ENCODE data around the gene PRKD3. TPM values are rescaled to one million over a fixed set of nuclear protein-coding genes. Genes with fewer than 3 reads are reported as not detected.

The PRKD3 gene
- total and polyA plus RNA-seq, 10 of the 15 experiments (the other 5 are each of a cell fraction or from before 2014, with no cell fraction given): 3.3 to 14.9 (median 7.9) TPM

DNA sequence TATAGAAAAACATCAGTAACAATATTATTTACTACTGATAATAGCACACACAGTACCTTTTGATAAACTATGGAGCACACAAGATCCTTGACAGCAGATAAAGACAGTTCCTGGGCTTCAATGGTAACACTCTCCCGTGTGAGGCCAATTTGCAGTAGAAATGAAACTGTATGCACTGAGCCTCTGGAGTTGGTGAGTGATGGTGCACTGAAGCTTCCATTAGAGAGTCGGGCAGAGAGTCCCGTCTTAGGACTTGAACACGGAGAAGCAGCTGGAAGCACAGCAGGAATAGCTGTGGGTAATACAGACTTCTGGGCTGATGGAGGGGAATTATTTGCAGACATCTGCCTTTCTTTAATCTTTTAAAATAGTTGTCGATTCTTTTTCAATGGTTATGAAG, 8.5 kb downstream of the PRKD3 start:
- H3K4me1 ChIP-seq (ENCODE audit: control insufficient read depth, insufficient read depth, low read length): peaks cover 5% of the 10 kb centered on the region; the same call in 1 of the 2 replicates
- no peak overlapping the region for H3K4me3 ChIP-seq
- intact Hi-C loops (cut with micrococcal nuclease; ENCODE audit: unreplicated experiment): loop anchor here (5.0 kb wide), 1 partner anchor 76 kb away; no protein-coding TSS in a partner anchor

DNA sequence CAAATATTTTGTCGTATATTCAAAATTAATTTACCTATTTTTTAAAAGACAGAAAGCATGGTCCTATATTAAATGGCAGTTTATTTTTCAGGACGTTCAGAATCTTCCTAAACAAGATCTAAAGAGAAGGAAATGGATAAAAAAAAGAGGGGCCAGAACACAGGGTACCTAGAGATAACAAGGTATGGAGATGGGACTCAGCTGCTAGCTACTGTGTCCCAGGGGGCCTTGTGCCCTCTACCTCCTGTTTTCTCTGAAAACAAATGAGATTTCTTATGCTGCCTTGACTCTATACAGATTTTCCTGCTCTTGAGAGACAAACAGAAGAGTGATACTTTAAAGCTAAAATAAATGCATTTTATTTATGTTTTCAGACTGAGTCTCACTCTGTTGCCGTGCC, 9.3 kb downstream of the PRKD3 start:
- no TSS peak for BruUV-seq (replicated peaks)
- SMC1A ChIA-PET (ENCODE audit: uncharacterized antibody, unreplicated experiment): interaction anchor here (0.7 kb wide), 1 partner anchor 50 kb away, joined by 3 read pairs; no protein-coding TSS in a partner anchor
- peaks cover 0 to 4% of the 10 kb centered on the region in 2 experiments; a peak in 1 of 4 replicates for H3K36me3 ChIP-seq (ENCODE audit: control insufficient read depth in 2 of 2, insufficient read depth in 2 of 2, low read length in 1 of 2)
- no peaks in the 10 kb centered on the region for H3K27me3 ChIP-seq (replicated peaks in 1 of 2; ENCODE audit: control insufficient read depth in 2 of 2, insufficient read depth in 2 of 2, low read length in 1 of 2)
- no peaks in the 10 kb centered on the region for H3K9me3 ChIP-seq (replicated peaks; ENCODE audit: control insufficient read depth, insufficient read depth, low read length)
- no peak overlapping the region for H3K27ac ChIP-seq (ENCODE audit: control insufficient read depth, insufficient read depth)
- in situ Hi-C loops (cut with MboI) (no loop called here), intact Hi-C loops (cut with micrococcal nuclease; ENCODE audit: unreplicated experiment) (loop anchor here (5.0 kb wide), 1 partner anchor 77 kb away; no protein-coding TSS in a partner anchor)
- no peaks in the 10 kb centered on the region for H4K20me1 ChIP-seq (ENCODE audit: control insufficient read depth, insufficient read depth)
- CTCF ChIA-PET: interaction anchor here (0.7 to 3.0 kb wide), 2 partner anchors 8 to 1052 kb away, joined by 3 to 11 read pairs; no protein-coding TSS in a partner anchor
- peaks cover 5% of the 10 kb centered on the region; the same call in 1 of the 2 replicates for H3K4me1 ChIP-seq (ENCODE audit: control insufficient read depth, insufficient read depth, low read length)
- no peak overlapping the region for H2AFZ ChIP-seq (ENCODE audit: control insufficient read depth, low read depth, low read length)
- no peak overlapping the region for H3K9ac ChIP-seq (ENCODE audit: control insufficient read depth, insufficient read depth, low read length)
- ATAC-seq: no peak
- RAD21 ChIA-PET (ENCODE audit: unreplicated experiment): no interaction called here
- H3K79me2 ChIP-seq (ENCODE audit: control insufficient read depth, insufficient read depth, low read length): no peaks in the 10 kb centered on the region; the same call in none of the 2 replicates
- POLR2A ChIA-PET: no interaction called here
- WGBS (ENCODE audit: insufficient coverage, insufficient replicate concordance, low lambda C conversion rate, missing lambda C conversion rate): 22% methylated on average over 3 of the region's 3 CpGs
- no peak for FAIRE-seq
- no peak overlapping the region for H3K4me3 ChIP-seq
- no peak overlapping the region for H3K4me2 ChIP-seq (ENCODE audit: control insufficient read depth, insufficient read depth)
- DNase-seq (ENCODE audit: low read depth, low spot score): no peak
- TF ChIP-seq LARP7 (IDR thresholded peaks at IDR 0.05) (no peak), MYC (IDR thresholded peaks at IDR 0.05; ENCODE audit: insufficient read depth, insufficient read length, insufficient replicate concordance, low read length, severe bottlenecking) (no peak), FOXK2 (IDR thresholded peaks at IDR 0.05) (no peak), KAT2A (conservative IDR thresholded peaks at IDR 0.05; ENCODE audit: control insufficient read depth, low read depth, low read length) (no peak), TCF7 (IDR thresholded peaks at IDR 0.05; ENCODE audit: borderline replicate concordance) (no peak), MEF2B (IDR thresholded peaks at IDR 0.05; ENCODE audit: partially characterized antibody, poor library complexity, severe bottlenecking) (no peak)

More for the DNA sequence above, 8.5 kb downstream of the PRKD3 start:
- ATAC-seq: no peak
- FAIRE-seq: no peak
- DNase-seq (ENCODE audit: low read depth, low spot score): no peak
- peaks cover 0 to 4% of the 10 kb centered on the region in 2 experiments; a peak in 1 of 4 replicates for H3K36me3 ChIP-seq (ENCODE audit: control insufficient read depth in 2 of 2, insufficient read depth in 2 of 2, low read length in 1 of 2)
- CTCF ChIA-PET: interaction anchor here (0.5 to 1.2 kb wide), 2 partner anchors 9 to 333 kb away, joined by 3 to 4 read pairs; no protein-coding TSS in a partner anchor
- H3K27ac ChIP-seq (ENCODE audit: control insufficient read depth, insufficient read depth): no peak overlapping the region
- no peaks in the 10 kb centered on the region for H4K20me1 ChIP-seq (ENCODE audit: control insufficient read depth, insufficient read depth)
- 40% methylated on average over 5 of the region's 5 CpGs for WGBS (ENCODE audit: insufficient coverage, insufficient replicate concordance, low lambda C conversion rate, missing lambda C conversion rate)
- no peak overlapping the region for H3K9ac ChIP-seq (ENCODE audit: control insufficient read depth, insufficient read depth, low read length)
- in situ Hi-C loops (cut with MboI): no loop called here
- H3K27me3 ChIP-seq (replicated peaks in 1 of 2; ENCODE audit: control insufficient read depth in 2 of 2, insufficient read depth in 2 of 2, low read length in 1 of 2): no peaks in the 10 kb centered on the region
- H2AFZ ChIP-seq (ENCODE audit: control insufficient read depth, low read depth, low read length): no peak overlapping the region
- RAD21 ChIA-PET (ENCODE audit: unreplicated experiment): no interaction called here
- no peaks in the 10 kb centered on the region; the same call in none of the 2 replicates for H3K79me2 ChIP-seq (ENCODE audit: control insufficient read depth, insufficient read depth, low read length)
- POLR2A ChIA-PET: no interaction called here
- TF ChIP-seq CHD4 (IDR thresholded peaks at IDR 0.05): no peak
- H3K9me3 ChIP-seq (replicated peaks; ENCODE audit: control insufficient read depth, insufficient read depth, low read length): no peaks in the 10 kb centered on the region
- peak overlapping the region; percentile 26; the same call in 1 of the 2 replicates for H3K4me2 ChIP-seq (ENCODE audit: control insufficient read depth, insufficient read depth)
- no TSS peak for BruUV-seq (replicated peaks)
- SMC1A ChIA-PET (ENCODE audit: uncharacterized antibody, unreplicated experiment): interaction anchor here (0.8 to 1.5 kb wide), 3 partner anchors 9 to 34 kb away, joined by 3 read pairs; no protein-coding TSS in a partner anchor
